Tongue (tissue), 2 donors: ENCODE data around the gene NKX3-2. TPM values are rescaled to one million over a fixed set of nuclear protein-coding genes. Genes with fewer than 3 reads are reported as not detected.

Source experiments
- DNase-seq: peaks from one replicate; pipeline ENCODE4 v3.0.0-alpha.2; 2015
- total RNA-seq: library from RNA; depleted of rRNA; stranded (reverse); fragments of >200 nt; gene quantifications from one replicate; pipeline ENCODE4 v1.2.3, GENCODE V29; 2014

Gene NKX3-2
- total RNA-seq, 1 donor from 2014 or later, result 1.4 TPM

DNA sequence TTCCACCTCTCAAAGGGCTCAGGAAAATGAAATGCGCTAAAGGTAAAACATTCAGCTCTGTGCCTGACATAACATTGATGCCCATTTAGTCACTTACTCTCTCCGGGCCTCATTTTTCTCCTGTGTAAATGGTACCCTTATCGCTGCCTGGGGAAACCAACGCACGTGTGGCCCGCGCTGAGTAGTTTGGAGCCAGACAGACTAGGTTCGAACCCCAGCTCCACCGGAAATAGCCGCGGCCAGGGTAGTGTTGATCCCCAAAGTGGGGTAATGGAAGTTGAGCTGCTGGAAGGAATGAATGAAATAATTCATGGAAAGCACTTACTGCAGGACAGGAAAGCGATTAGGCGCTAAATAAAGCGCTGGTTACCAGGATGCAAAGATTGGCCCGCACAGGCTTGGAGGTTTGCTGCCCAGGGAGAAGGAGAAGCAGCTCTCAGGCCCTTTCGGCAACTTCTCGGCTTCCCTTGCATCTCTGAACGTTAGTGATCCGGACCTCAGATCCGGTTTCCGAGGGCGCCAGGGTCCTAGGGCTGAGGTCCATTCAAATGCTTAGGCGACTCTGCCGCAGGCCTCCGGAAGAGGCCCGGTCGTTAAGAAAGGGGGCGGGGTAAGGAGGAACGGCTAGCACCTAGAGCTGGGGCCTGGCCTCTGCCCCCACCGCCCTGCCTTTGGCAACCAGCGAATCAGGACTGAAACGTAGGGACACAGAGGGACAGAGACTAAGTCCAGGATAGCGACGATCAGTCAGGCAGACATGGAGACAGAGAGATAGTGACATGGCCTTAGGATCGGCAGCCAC, 13.3 kb downstream of the NKX3-2 start:
- no peak for DNase-seq

DNA sequence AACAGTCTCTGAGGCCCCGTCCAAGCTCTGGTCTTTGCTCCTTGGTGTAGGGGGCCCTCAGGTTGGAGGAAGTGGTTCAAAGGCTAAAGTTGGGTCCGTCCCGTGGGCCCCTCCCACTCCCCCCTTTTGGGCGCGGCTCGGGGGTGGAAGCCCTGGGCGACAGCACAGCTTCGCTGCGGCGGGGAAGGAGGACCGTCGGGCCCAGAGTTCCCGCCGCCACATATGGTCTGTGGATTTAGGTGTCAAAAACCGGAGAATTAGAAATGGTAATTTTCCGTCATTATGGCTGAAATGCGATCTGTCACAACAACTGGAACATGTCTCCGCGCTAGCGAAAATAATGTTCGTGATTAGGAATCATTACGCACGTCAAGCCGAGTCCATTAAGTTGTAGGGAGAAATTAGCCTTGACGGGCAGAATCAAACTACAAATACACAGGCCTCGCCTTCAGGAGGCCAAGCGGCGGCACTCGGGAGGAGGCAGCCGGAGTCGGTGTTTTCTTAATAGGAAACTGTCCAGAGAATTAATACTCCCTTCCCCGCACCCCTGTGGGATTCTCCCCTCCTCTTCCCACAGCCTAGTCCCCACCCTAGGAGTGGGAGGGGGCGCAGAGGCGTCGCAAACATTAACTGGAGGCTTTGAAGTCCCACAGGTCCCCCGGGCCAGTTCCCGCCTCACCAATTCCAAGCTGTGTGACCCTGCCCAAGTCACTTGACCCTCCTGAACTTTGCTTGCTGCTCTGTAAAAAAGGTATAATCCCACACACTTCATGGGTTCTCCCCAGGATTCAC, 15.0 kb downstream of the NKX3-2 start:
- DNase-seq, result no peak

- DNase-seq, result no peak
Measured at GRCh38 chr4:13528821-13529127, 15.5 kb downstream of the NKX3-2 start.

DNA sequence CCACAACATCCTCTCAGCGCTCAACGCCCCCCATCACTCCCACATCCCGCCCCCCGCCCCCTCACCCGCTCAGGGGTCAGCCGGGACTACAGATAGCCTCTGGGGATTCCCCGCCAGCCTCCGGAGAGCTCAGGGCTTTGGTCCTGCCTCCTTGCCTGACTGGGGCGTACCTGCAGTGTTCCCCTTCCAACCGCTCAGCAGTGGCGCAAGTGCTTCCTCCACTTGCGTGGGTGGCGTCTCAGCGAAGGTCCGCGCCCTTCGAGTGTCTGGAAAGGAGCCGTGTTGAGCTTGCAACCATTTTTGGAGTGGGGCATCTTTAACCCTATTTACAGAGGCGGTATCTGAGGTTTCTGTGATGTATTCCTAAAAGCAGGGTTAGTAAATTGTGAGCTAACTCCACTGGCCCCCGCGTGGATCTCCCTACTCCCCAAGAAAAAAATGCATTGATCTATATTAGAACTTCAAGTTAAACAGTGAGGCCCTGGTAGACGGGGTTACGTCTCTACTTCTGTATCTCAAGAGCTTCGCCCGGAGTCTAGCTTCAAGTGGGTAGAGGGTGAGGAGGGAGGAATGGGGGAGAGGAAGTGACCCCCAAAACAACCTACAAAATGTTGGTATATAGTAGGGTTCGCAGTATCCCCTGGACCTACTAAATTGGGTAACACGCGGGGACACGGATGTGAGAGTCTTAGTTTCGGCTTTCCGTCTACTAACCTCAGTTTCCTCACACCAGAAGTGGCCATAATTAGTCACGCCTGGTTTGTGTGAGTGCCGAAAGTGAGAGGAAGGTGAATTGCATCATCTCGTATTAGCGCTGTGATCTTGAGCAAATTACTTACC, 16.1 kb downstream of the NKX3-2 start:
- no peak for DNase-seq

DNA sequence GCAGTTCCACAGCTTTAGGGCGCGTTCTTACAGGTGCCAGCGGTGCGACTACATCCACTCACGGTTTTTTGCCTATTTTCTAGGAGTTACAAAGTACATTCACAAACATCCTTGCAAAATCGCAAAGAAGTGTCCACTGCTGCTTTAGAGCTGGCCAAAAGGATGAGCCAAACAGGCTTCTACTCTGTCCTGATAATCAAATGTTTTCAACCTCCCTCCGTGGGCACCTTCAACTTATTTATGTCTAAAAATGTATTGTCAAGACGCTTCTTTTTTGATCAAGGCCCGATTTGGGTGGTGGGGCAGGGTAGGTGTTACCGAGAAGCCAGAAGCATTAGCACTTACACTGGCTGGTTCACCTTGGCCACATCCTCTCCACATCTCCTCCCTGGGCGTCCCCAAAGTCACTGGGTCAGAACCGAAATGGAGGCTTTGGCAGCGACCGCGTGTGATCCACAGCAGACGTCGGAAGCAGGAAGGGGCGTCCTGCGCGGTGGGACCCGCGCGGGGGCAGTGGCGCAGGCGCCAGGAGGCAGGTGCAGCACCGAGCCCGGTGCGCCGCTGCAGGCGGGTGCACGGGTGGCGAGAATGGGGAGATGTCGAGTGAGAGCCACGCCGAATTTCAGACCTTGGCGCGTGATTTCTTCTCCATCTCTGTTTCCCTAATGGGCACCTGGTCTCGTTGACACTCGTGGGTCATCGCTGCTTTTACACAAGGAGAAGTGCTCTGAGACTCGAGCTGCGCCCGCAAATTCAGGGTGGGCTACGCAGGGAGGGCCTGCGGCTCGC, 16.9 kb downstream of the NKX3-2 start:
- DNase-seq, result no peak

DNA sequence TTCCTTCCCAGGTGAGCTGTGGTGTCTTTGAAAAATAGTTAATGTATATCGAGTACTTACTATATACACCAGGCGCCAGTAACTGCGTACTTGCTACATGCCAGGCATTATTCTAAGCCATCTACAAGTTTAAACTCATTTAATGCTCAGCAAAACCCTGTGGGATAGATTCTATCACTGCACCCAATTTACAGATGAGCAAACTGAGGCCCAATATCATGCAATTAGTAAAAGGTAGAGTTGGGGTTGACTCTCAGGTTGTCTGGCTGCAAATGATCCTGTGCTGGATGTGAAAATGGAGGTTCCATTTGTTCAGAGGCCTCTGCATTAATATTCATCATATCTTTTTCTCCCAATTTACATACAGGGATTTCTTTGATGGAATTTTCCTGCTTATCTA, 17.6 kb downstream of the NKX3-2 start:
- DNase-seq, result no peak

DNA sequence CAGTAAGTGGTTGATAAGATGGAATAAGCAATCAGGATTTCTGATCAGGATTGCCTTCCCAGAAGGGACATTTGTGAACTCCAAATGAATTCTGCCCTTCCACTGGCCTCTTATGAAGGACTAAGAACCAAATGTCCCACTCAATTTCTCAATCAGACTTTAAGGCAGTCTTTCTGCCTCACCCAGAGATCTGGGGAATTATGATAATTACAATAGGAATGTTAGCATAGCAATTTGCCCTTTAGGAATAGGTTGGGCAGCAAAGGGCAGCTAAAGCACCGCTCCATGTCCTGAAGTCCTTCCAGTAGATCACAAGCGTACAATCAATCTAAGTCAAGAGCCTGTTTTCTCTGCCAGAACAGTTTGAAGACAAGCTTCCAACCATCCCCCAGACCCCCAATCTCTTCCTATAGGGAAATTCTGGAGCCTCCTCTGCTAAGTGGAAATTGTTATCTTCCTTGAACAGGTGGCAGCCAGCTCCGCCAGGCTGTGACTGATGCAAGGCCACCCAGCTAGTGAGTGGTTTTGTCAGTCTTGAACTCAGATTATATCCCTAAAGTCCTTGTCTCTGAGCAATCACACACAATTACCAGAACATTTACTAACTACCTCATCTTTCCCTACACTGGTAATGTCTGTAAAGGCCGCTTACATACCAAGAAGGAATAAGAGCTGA, 18.6 kb downstream of the NKX3-2 start:
- no peak for DNase-seq

GRCh38 chr4:13524504-13525243, 19.6 kb downstream of the NKX3-2 start:
- no peak for DNase-seq

DNA sequence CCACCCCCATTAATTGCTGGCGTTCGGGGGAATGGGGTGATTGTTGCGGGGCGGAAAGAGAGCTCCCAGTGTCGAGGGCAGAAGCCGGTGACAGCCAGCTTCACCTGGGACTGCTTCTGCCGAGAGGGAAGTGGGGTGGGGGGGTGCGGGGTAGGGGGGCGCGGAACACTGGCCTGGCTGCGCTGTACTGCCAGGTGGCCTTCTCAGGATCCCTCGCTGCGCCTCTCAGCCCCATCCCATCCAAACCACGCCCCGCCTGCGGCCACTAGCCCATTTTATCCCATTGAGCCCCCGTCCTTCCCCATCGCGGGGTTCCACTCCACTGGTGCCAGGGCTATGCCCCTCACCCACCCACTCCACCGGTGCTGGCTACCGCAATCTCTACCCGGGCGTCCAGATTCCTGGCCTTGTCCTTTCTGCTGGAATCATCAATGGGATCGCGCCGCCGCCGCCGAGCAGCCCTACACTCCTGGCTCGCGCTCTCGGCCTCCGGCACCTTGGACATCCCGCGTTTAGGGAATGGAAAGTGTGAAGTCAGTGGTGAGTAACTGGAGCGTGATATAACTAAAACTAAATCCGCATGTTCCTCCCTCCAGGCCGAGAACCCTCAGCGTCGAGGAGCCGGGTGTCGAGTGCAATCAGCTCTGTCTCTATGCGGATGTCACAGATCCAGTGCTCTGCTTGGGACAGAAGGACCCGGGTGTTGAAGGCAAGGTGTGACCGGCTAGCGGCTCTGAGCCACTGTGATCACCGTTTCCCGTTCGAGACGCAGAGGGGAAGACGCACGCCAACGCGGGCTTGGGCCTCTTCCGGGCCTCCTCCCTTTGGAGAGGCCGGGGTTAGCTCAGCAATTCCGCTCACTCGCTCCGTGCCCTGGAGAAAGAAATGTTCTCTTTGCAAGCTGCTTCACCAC, 20.5 kb downstream of the NKX3-2 start:
- DNase-seq, result no peak

DNA sequence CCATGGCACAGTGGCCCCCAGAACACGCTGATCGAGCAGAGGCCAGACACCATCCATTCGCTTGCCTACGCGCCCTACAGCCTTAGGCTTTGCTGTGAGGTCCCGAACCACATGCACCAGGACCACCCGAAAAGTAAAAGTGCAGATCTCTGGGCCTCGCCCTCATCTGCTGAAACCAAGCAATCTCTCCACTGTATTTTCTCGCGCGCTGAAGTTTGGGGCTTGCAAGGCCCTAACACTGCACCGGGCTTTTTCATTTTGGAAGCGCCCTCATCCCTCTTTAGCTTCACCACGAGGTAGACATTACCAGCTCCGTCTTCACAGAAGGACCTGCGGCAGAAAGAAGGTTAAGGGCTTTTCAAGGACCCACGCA, 21.2 kb downstream of the NKX3-2 start:
- no peak for DNase-seq

- DNase-seq, result no peak
Measured at GRCh38 chr4:13522282-13523104, 21.8 kb downstream of the NKX3-2 start.

- no peak for DNase-seq
Measured at GRCh38 chr4:13521047-13521446, 23.3 kb downstream of the NKX3-2 start.

DNA sequence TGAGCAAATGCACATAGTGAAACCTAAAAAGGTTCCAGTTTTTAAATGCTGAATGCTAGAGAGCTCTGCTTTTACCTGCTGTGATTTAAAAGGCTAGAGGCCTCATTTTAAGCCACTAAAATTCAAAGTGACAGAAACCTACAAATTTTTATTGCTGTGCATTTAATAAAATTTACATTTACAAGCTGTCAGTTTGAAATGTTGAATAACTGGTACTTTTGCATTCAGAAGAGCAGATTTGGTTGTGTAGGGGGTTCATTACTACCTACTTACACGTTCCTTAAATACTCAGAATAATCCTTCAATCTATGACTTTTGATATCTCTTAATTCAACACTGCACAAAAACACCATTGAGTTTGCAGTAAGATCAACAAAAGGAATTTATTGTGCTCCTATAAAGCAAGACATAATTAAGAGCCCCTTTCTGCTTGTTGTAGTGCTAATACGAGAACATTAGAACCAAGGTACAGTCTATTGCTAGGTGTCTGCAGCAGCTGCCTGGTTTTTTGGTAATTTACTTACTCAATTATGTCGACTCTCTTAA, 27.9 kb downstream of the NKX3-2 start:
- DNase-seq, result no peak

DNA sequence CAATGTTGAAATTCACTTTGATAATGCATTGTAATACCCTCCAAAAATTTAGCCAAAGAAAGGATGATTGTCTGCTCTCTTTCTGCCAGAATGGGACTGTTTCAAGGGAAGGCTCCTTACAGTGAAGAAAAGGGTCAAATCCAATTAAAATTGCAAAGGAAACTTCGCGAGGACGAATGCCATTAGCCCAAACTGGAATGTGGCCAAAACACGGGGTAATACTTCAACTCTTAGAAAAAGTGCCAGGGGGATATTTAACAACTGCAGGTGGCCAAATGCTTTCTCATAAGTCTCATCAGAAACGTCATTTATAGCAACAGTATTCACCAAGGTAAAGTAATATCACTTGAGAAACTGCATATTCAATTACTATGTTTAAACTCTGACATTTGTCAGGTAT, 29.0 kb downstream of the NKX3-2 start:
- no peak for DNase-seq

DNA sequence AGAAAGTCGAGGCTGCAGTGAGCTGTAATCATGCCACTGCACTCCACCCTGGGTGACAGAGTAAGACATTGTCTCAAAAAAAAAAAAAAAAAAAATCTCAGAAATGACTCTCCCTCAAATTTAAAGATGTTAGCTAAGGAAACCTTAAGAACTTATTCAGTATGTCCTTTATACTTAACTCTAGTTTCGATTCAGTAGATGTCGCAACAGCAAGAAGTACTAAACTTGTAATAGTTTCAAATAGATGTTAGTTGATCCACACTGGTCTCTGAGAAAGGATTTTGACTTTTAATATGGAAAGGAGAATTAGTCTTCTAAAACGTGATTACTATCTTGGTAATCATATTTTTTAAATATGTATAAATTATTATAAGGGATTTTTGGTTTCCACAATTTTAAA, 29.6 kb downstream of the NKX3-2 start:
- DNase-seq, result no peak

- DNase-seq, result no peak
Measured at GRCh38 chr4:13511101-13511500, 33.2 kb downstream of the NKX3-2 start.

DNA sequence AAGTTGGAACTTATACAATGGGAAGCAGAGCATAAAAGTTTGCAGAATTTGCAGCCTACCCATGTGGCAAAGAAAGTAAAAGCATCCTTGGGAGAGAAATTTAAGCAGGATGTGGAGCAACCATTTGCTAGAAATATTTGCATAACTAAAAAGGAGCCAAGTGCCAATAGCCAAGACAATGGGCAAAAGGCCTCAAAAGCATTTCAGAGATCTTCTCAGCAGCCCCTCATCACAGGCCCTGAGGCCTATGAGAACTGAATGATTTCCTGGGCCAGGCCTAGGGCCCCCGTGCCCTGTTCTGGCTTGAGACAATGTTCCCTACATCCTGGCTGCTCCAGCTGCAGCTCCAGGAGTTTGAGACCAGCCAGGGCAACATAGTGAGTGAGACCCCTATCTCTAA, 34.9 kb downstream of the NKX3-2 start:
- no peak for DNase-seq

GRCh38 chr4:13504374-13504773, 39.9 kb downstream of the NKX3-2 start:
- DNase-seq, result no peak

DNA sequence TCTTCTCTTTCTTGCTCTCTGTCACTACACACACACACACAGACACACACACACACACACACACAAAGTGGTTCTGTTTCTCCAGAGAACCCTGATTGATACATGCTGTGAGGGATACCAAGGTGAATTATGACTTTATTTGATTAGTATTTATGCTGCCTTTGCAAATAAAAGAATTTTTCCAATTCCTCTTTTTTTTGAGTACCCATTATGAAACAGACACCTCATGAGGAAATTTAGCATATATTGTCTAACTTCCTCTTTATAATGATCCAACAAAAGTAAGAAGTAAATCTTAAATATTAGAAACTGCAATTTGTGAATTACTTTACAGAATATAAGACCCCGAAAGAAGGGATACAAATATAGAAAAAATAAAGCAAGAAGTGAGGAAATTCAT, 45.8 kb downstream of the NKX3-2 start:
- no peak for DNase-seq
